ENCODE data around the gene KCNQ1. TPM values are rescaled to one million over a fixed set of nuclear protein-coding genes. Genes with fewer than 3 reads are reported as not detected.
A peak's percentile ranks its signal among the peaks of the same experiment; 100 is the strongest.

The KCNQ1 gene
- total and polyA plus RNA-seq, 3 experiments from 2014 or later, result 2.6 to 5.7 (median 3.4) TPM

- Mint-ChIP-seq H3K9me3 (no peaks in the 10 kb centered on the region), H3K4me3 (no peak overlapping the region), H3K27ac (peak overlapping the region in 3 of 8 donors; percentile 28 to 61 (median 36)), H3K36me3 (no peaks in the 10 kb centered on the region), H3K4me1 (peaks cover 0 to 6% (median 0%) of the 10 kb centered on the region in 3 donors), H3K27me3 (no peaks in the 10 kb centered on the region)
- Histone ChIP-seq H3K4me3 (ENCODE audit: low read length) (no peak overlapping the region), H3K4me1 (ENCODE audit: insufficient read depth, low read length) (no peaks in the 10 kb centered on the region), H3K9me3 (ENCODE audit: low read length) (no peaks in the 10 kb centered on the region), H3K36me3 (ENCODE audit: insufficient read depth, low read length) (no peaks in the 10 kb centered on the region), H3K27me3 (ENCODE audit: insufficient read depth, low read length, poor library complexity, severe bottlenecking) (no peaks in the 10 kb centered on the region), H3K27ac (ENCODE audit: low read depth, low read length) (no peak overlapping the region)
- DNase-seq, result peak in 1 of 5 donors; percentile 29
- CTCF ChIA-PET, result no interaction called here
- POLR2A ChIA-PET, result no interaction called here
Observed at GRCh38 chr11:2691991-2692875, 247.4 kb downstream of the KCNQ1 start.

GRCh38 chr11:2693271-2694261, 248.8 kb downstream of the KCNQ1 start:
- Histone ChIP-seq H3K4me3 (ENCODE audit: low read length) (no peak overlapping the region), H3K27me3 (ENCODE audit: insufficient read depth, low read length, poor library complexity, severe bottlenecking) (no peaks in the 10 kb centered on the region), H3K36me3 (ENCODE audit: insufficient read depth, low read length) (no peaks in the 10 kb centered on the region), H3K27ac (ENCODE audit: low read depth, low read length) (no peak overlapping the region), H3K4me1 (ENCODE audit: insufficient read depth, low read length) (peaks cover 5% of the 10 kb centered on the region), H3K9me3 (ENCODE audit: low read length) (no peaks in the 10 kb centered on the region)
- Mint-ChIP-seq H3K9me3 (no peaks in the 10 kb centered on the region), H3K27ac (no peak overlapping the region), H3K4me3 (no peak overlapping the region), H3K4me1 (peaks cover 5 to 10% (median 7%) of the 10 kb centered on the region in 3 donors), H3K27me3 (no peaks in the 10 kb centered on the region), H3K36me3 (no peaks in the 10 kb centered on the region)
- POLR2A ChIA-PET, result no interaction called here
- DNase-seq, result peak in 1 of 5 donors; percentile 33
- CTCF ChIA-PET, result no interaction called here

GRCh38 chr11:2694495-2694894, 249.7 kb downstream of the KCNQ1 start:
- Histone ChIP-seq H3K4me1 (ENCODE audit: insufficient read depth, low read length) (peaks cover 10% of the 10 kb centered on the region), H3K27me3 (ENCODE audit: insufficient read depth, low read length, poor library complexity, severe bottlenecking) (no peaks in the 10 kb centered on the region), H3K27ac (ENCODE audit: low read depth, low read length) (no peak overlapping the region), H3K9me3 (ENCODE audit: low read length) (no peaks in the 10 kb centered on the region), H3K4me3 (ENCODE audit: low read length) (no peak overlapping the region), H3K36me3 (ENCODE audit: insufficient read depth, low read length) (no peaks in the 10 kb centered on the region)
- Mint-ChIP-seq H3K4me1 (peaks cover 10 to 14% (median 11%) of the 10 kb centered on the region in 3 donors), H3K9me3 (no peaks in the 10 kb centered on the region), H3K27ac (peak overlapping the region in 1 of 8 donors; percentile 90), H3K36me3 (peaks cover 0 to 2% (median 0%) of the 10 kb centered on the region in 3 donors), H3K27me3 (no peaks in the 10 kb centered on the region), H3K4me3 (peak overlapping the region in 1 of 7 donors; percentile 6)
- POLR2A ChIA-PET, result no interaction called here
- CTCF ChIA-PET, result no interaction called here
- DNase-seq, result no peak

DNA sequence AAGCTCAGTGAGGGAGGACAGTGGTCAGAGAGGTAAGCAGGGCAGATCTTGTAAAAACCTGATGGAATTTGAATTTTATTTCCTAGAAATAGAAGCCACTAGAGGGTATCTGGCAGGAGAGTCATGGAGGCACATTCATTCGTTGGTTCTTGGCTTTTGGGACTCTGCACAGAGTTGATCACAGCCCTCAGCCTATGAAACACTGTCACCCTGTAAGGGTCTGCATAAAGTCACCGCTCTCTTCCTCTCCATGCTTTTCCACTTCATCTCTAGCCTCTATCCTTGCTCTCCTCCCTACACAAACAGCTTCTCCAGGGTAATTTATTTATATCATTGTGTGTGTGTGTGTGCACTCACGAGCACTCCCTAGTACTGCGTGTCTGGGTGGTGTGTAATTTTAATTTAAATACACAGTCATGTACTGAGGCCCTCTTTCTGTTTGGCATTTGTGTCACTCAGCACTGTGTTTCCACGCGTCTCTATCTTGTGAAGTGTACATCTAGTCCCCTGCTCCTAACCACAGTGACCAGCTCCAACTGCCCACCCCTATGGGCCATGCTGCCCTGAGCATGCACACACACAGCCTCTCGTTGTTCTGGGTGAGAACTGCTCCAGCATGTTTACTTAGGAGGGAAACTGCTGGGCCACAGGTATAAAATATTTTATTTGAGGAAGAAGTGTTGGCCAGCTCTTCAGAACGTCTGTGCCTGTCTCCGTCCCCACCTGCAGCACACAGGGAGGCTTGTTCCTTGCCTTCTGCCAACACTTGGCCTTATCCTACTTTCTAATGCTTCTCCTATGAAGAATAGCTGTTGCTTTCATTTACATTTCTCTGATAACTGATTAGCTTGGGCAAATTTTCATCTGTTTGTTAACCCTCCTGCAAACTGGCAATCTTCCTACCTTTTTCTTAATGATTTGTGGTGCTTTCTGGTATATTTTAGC, 250.5 kb downstream of the KCNQ1 start:
- no peak for DNase-seq
- Histone ChIP-seq H3K9me3 (ENCODE audit: low read length) (no peaks in the 10 kb centered on the region), H3K4me1 (ENCODE audit: insufficient read depth, low read length) (peaks cover 10% of the 10 kb centered on the region), H3K4me3 (ENCODE audit: low read length) (no peak overlapping the region), H3K36me3 (ENCODE audit: insufficient read depth, low read length) (no peaks in the 10 kb centered on the region), H3K27me3 (ENCODE audit: insufficient read depth, low read length, poor library complexity, severe bottlenecking) (no peaks in the 10 kb centered on the region), H3K27ac (ENCODE audit: low read depth, low read length) (no peak overlapping the region)
- Mint-ChIP-seq H3K4me1 (peaks cover 10 to 11% (median 11%) of the 10 kb centered on the region in 3 donors), H3K4me3 (no peak overlapping the region), H3K36me3 (peaks cover 0 to 2% (median 0%) of the 10 kb centered on the region in 3 donors), H3K9me3 (no peaks in the 10 kb centered on the region), H3K27ac (peak overlapping the region in 1 of 8 donors; percentile 47), H3K27me3 (no peaks in the 10 kb centered on the region)
- CTCF ChIA-PET, result no interaction called here
- POLR2A ChIA-PET, result no interaction called here

DNA sequence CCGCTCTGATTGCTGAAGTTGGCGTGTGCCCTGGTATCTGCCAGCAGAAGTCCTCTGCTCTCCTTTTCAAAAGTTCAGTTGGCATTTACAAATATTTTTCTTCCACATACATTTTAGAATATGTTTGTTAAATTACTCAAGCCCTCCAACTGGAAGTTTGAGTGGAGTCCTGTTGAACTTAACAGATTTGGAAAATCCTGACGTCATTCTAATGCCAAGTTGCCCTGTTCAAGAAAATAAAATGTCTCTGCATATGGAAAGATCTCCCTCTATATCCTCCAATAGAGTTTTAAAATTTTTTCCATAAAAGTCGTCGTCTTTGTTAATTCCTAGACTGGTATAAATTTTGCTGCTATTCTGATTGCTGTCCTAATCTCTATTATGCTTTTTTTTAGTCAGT, 251.6 kb downstream of the KCNQ1 start:
- H3K27me3 Mint-ChIP-seq, result no peaks in the 10 kb centered on the region
- no peaks in the 10 kb centered on the region for H3K9me3 Mint-ChIP-seq
- H3K4me3 Mint-ChIP-seq, result peak overlapping the region in 1 of 7 donors; percentile 62
- ChIA-PET CTCF (no interaction called here), POLR2A (no interaction called here)
- Histone ChIP-seq H3K36me3 (ENCODE audit: insufficient read depth, low read length) (no peaks in the 10 kb centered on the region), H3K27me3 (ENCODE audit: insufficient read depth, low read length, poor library complexity, severe bottlenecking) (no peaks in the 10 kb centered on the region), H3K4me1 (ENCODE audit: insufficient read depth, low read length) (peaks cover 10% of the 10 kb centered on the region), H3K27ac (ENCODE audit: low read depth, low read length) (no peak overlapping the region), H3K9me3 (ENCODE audit: low read length) (no peaks in the 10 kb centered on the region), H3K4me3 (ENCODE audit: low read length) (no peak overlapping the region)
- DNase-seq, result no peak
- peaks cover 0 to 2% (median 0%) of the 10 kb centered on the region in 3 donors for H3K36me3 Mint-ChIP-seq
- H3K27ac Mint-ChIP-seq, result no peak overlapping the region
- peaks cover 10 to 11% (median 11%) of the 10 kb centered on the region in 3 donors for H3K4me1 Mint-ChIP-seq

DNA sequence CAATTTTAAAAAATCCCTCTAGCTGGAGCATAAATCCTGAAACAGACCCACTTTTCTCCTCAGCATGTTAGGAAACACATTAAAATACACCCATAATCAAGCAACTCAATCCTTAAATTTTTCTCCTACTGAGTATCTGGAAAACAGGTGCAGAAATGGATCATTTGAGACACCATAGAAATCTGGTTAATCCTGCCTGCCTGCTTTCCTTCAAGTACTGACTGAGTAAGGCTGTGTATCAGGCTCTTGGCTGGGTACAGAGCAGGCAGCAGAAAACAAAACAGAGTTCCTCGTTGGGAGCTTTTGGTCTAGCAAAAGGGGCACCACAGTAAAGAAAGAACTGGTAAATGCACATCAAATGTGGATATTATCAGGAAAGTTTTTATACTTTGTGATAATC, 253.1 kb downstream of the KCNQ1 start:
- Mint-ChIP-seq H3K27me3 (no peaks in the 10 kb centered on the region), H3K9me3 (no peaks in the 10 kb centered on the region), H3K27ac (peak overlapping the region in 1 of 8 donors; percentile 13), H3K4me3 (peak overlapping the region in 4 of 7 donors; percentile 24 to 91 (median 80)), H3K4me1 (peaks cover 10 to 11% (median 10%) of the 10 kb centered on the region in 3 donors), H3K36me3 (peaks cover 0 to 2% (median 0%) of the 10 kb centered on the region in 3 donors)
- H3K27ac ChIP-seq (ENCODE audit: low read depth, low read length), result peak overlapping the region; percentile 2
- no peak for DNase-seq
- ChIA-PET CTCF (no interaction called here), POLR2A (no interaction called here)
- H3K9me3 ChIP-seq (ENCODE audit: low read length), result no peaks in the 10 kb centered on the region
- no peaks in the 10 kb centered on the region for H3K27me3 ChIP-seq (ENCODE audit: insufficient read depth, low read length, poor library complexity, severe bottlenecking)
- H3K4me3 ChIP-seq (ENCODE audit: low read length), result no peak overlapping the region
- no peaks in the 10 kb centered on the region for H3K36me3 ChIP-seq (ENCODE audit: insufficient read depth, low read length)
- peaks cover 10% of the 10 kb centered on the region for H3K4me1 ChIP-seq (ENCODE audit: insufficient read depth, low read length)

- Mint-ChIP-seq H3K27me3 (no peaks in the 10 kb centered on the region), H3K36me3 (peaks cover 0 to 2% (median 0%) of the 10 kb centered on the region in 3 donors), H3K9me3 (no peaks in the 10 kb centered on the region), H3K4me1 (peaks cover 10 to 11% (median 10%) of the 10 kb centered on the region in 3 donors), H3K4me3 (peak overlapping the region; percentile 78 to 92 (median 83)), H3K27ac (peak overlapping the region in 7 of 8 donors; percentile 13 to 90 (median 61))
- Histone ChIP-seq H3K9me3 (ENCODE audit: low read length) (no peaks in the 10 kb centered on the region), H3K27me3 (ENCODE audit: insufficient read depth, low read length, poor library complexity, severe bottlenecking) (no peaks in the 10 kb centered on the region), H3K27ac (ENCODE audit: low read depth, low read length) (peak overlapping the region; percentile 65), H3K4me3 (ENCODE audit: low read length) (peak overlapping the region; percentile 35), H3K36me3 (ENCODE audit: insufficient read depth, low read length) (no peaks in the 10 kb centered on the region), H3K4me1 (ENCODE audit: insufficient read depth, low read length) (peaks cover 10% of the 10 kb centered on the region)
- DNase-seq, result peak in 1 of 5 donors; percentile 41
- POLR2A ChIA-PET, result no interaction called here
- CTCF ChIA-PET, result no interaction called here
Observed at GRCh38 chr11:2698386-2699184, 253.8 kb downstream of the KCNQ1 start.
